ENCODE measurements around the gene MIAT. TPM values are rescaled to one million over a fixed set of nuclear protein-coding genes. Genes with fewer than 3 reads are reported as not detected.

The MIAT gene
- total RNA-seq, 1 donor from 2014 or later = 221 TPM

GRCh38 chr22:26669060-26669481, 11.7 kb downstream of the MIAT start:
- no peak for DNase-seq

- DNase-seq = no peak
These were observed 13.1 kb downstream of the MIAT start for GRCh38 chr22:26670459-26670858.

- DNase-seq = no peak
These were observed 14.1 kb downstream of the MIAT start for GRCh38 chr22:26671317-26672059.

- no peak for DNase-seq
These were observed 14.7 kb downstream of the MIAT start for GRCh38 chr22:26672060-26672471.

GRCh38 chr22:26672590-26673468, 15.4 kb downstream of the MIAT start:
- peak; percentile 84 for DNase-seq

- DNase-seq = no peak
These were observed 16.1 kb downstream of the MIAT start for GRCh38 chr22:26673486-26673885.

- DNase-seq = no peak
These were observed 17.1 kb downstream of the MIAT start for GRCh38 chr22:26674211-26675190.

GRCh38 chr22:26675687-26676268, 18.4 kb downstream of the MIAT start:
- no peak for DNase-seq

GRCh38 chr22:26677217-26677616, 19.8 kb downstream of the MIAT start:
- DNase-seq = no peak

GRCh38 chr22:26679003-26679629, 21.7 kb downstream of the MIAT start:
- peak; percentile 48 for DNase-seq

GRCh38 chr22:26680485-26680884, 23.1 kb downstream of the MIAT start:
- no peak for DNase-seq

- DNase-seq = no peak
These were observed 24.0 kb downstream of the MIAT start for GRCh38 chr22:26681395-26681821.

GRCh38 chr22:26684168-26684567, 26.8 kb downstream of the MIAT start:
- no peak for DNase-seq

GRCh38 chr22:26685601-26686000, 28.2 kb downstream of the MIAT start:
- DNase-seq = no peak

GRCh38 chr22:26687439-26687838, 30.1 kb downstream of the MIAT start:
- no peak for DNase-seq

- no peak for DNase-seq
These were observed 32.3 kb downstream of the MIAT start for GRCh38 chr22:26689513-26690301.

GRCh38 chr22:26690654-26691376, 33.4 kb downstream of the MIAT start:
- no peak for DNase-seq

- DNase-seq = no peak
These were observed 34.0 kb downstream of the MIAT start for GRCh38 chr22:26691377-26691716.

- DNase-seq = no peak
These were observed 34.8 kb downstream of the MIAT start for GRCh38 chr22:26692215-26692614.

GRCh38 chr22:26697151-26697550, 39.8 kb downstream of the MIAT start:
- no peak for DNase-seq

All from occipital lobe (tissue), 2 donors.